ENCODE data around the gene HIF3A.

HIF3A gene

GRCh38 chr19:46317339-46317738 lies 20.5 kb downstream of the HIF3A start:
- no peak overlapping the region for H3K9ac ChIP-seq (ENCODE audit: low read depth, low read length, poor library complexity, severe bottlenecking)
- no peaks in the 10 kb centered on the region for H4K20me1 ChIP-seq (ENCODE audit: insufficient read depth, low read length, poor library complexity, severe bottlenecking)
- TF ChIP-seq EZH2phosphoT487 (IDR thresholded peaks at IDR 0.05; ENCODE audit: borderline replicate concordance): no peak
- no peak for TF ChIP-seq CTCF (conservative IDR thresholded peaks at IDR 0.05; ENCODE audit: low read length)
- H3K9me3 ChIP-seq (ENCODE audit: insufficient read depth, low read depth, low read length): no peaks in the 10 kb centered on the region
- no peaks in the 10 kb centered on the region for H3F3A ChIP-seq (ENCODE audit: low read depth)
- H3K9me2 ChIP-seq (replicated peaks; ENCODE audit: low read depth, low read length): no peaks in the 10 kb centered on the region
- no peak overlapping the region for H3K4me3 ChIP-seq (ENCODE audit: low read length, poor library complexity, severe bottlenecking)
- no peaks in the 10 kb centered on the region for H3K79me2 ChIP-seq (ENCODE audit: insufficient read depth, low read length)
- H3K36me3 ChIP-seq (ENCODE audit: insufficient read depth, low read length): no peaks in the 10 kb centered on the region
- no peaks in the 10 kb centered on the region for H3K4me1 ChIP-seq (ENCODE audit: insufficient read depth, low read length, poor library complexity, severe bottlenecking)
- H2AFZ ChIP-seq (ENCODE audit: low read length): no peak overlapping the region
- no peaks in the 10 kb centered on the region for H3K27me3 ChIP-seq (ENCODE audit: insufficient read depth, low read length, poor library complexity, severe bottlenecking)
- no peak overlapping the region for H3K4me2 ChIP-seq (ENCODE audit: low read depth, low read length, poor library complexity, severe bottlenecking)

GRCh38 chr19:46319613-46320012 lies 22.8 kb downstream of the HIF3A start:
- Histone ChIP-seq H3K36me3 (ENCODE audit: insufficient read depth, low read length) (no peaks in the 10 kb centered on the region), H3F3A (ENCODE audit: low read depth) (no peaks in the 10 kb centered on the region), H3K9ac (ENCODE audit: low read depth, low read length, poor library complexity, severe bottlenecking) (no peak overlapping the region), H3K4me3 (ENCODE audit: low read length, poor library complexity, severe bottlenecking) (no peak overlapping the region), H3K9me2 (replicated peaks; ENCODE audit: low read depth, low read length) (no peaks in the 10 kb centered on the region), H3K9me3 (ENCODE audit: insufficient read depth, low read depth, low read length) (no peaks in the 10 kb centered on the region), H2AFZ (ENCODE audit: low read length) (no peak overlapping the region), H3K79me2 (ENCODE audit: insufficient read depth, low read length) (no peaks in the 10 kb centered on the region), H3K4me2 (ENCODE audit: low read depth, low read length, poor library complexity, severe bottlenecking) (no peak overlapping the region), H3K27me3 (ENCODE audit: insufficient read depth, low read length, poor library complexity, severe bottlenecking) (no peaks in the 10 kb centered on the region), H3K4me1 (ENCODE audit: insufficient read depth, low read length, poor library complexity, severe bottlenecking) (no peaks in the 10 kb centered on the region), H4K20me1 (ENCODE audit: insufficient read depth, low read length, poor library complexity, severe bottlenecking) (no peaks in the 10 kb centered on the region)
- TF ChIP-seq CTCF (conservative IDR thresholded peaks at IDR 0.05; ENCODE audit: low read length): no peak
- TF ChIP-seq EZH2phosphoT487 (IDR thresholded peaks at IDR 0.05; ENCODE audit: borderline replicate concordance): no peak

- no peaks in the 10 kb centered on the region for H3K9me2 ChIP-seq (replicated peaks; ENCODE audit: low read depth, low read length)
- no peak overlapping the region for H3K4me2 ChIP-seq (ENCODE audit: low read depth, low read length, poor library complexity, severe bottlenecking)
- no peak overlapping the region for H3K4me3 ChIP-seq (ENCODE audit: low read length, poor library complexity, severe bottlenecking)
- H3K27me3 ChIP-seq (ENCODE audit: insufficient read depth, low read length, poor library complexity, severe bottlenecking): no peaks in the 10 kb centered on the region
- H3F3A ChIP-seq (ENCODE audit: low read depth): no peaks in the 10 kb centered on the region
- no peaks in the 10 kb centered on the region for H4K20me1 ChIP-seq (ENCODE audit: insufficient read depth, low read length, poor library complexity, severe bottlenecking)
- H3K36me3 ChIP-seq (ENCODE audit: insufficient read depth, low read length): no peaks in the 10 kb centered on the region
- no peak overlapping the region for H3K9ac ChIP-seq (ENCODE audit: low read depth, low read length, poor library complexity, severe bottlenecking)
- no peaks in the 10 kb centered on the region for H3K4me1 ChIP-seq (ENCODE audit: insufficient read depth, low read length, poor library complexity, severe bottlenecking)
- no peaks in the 10 kb centered on the region for H3K9me3 ChIP-seq (ENCODE audit: insufficient read depth, low read depth, low read length)
- H3K79me2 ChIP-seq (ENCODE audit: insufficient read depth, low read length): no peaks in the 10 kb centered on the region
- TF ChIP-seq EZH2phosphoT487 (IDR thresholded peaks at IDR 0.05; ENCODE audit: borderline replicate concordance) (no peak), CTCF (conservative IDR thresholded peaks at IDR 0.05; ENCODE audit: low read length) (no peak)
- no peak overlapping the region for H2AFZ ChIP-seq (ENCODE audit: low read length)
Measured at GRCh38 chr19:46320559-46320958, 23.7 kb downstream of the HIF3A start.
